WTC11 (cell line): ENCODE results near the gene ARHGAP32. TPM values are rescaled to one million over a fixed set of nuclear protein-coding genes. Genes with fewer than 3 reads are reported as not detected.
A peak's percentile ranks its signal among the peaks of the same experiment; 100 is the strongest.

Source experiments
- ATAC-seq: fragments of 200-7000 bp; cut with Tn5 transposase; 2 replicates; pipeline ENCODE4 v1.10.0; 2021; ENCODE audit warnings: mild to moderate bottlenecking, moderate library complexity
- CTCF ChIA-PET: fragments of 300-600 bp; sonication (Branson Sonifier 250); formaldehyde crosslinking; loops from one replicate; lab custom pipeline; 2021; ENCODE audit warnings: antibody characterized with exemption; lab: Charles Lee
- POLR2A ChIA-PET: fragments of 350-600 bp; sonication (Branson Sonifier 250); formaldehyde crosslinking; loops from one replicate; lab custom pipeline; 2021; ENCODE audit warnings: antibody characterized with exemption; lab: Charles Lee
- DNase-seq: peaks from one replicate; pipeline ENCODE4 v3.0.0; 2021; ENCODE audit warnings: low spot score
- H3K27ac Mint-ChIP-seq: 2 replicates; pipeline ENCODE4 v1.8.0; 2021; ENCODE audit warnings: mixed read lengths
- H3K27me3 Mint-ChIP-seq: 2 replicates; pipeline ENCODE4 v1.8.0; 2021; ENCODE audit warnings: low read depth, mild to moderate bottlenecking, moderate library complexity, mixed read lengths
- H3K36me3 Mint-ChIP-seq: 2 replicates; pipeline ENCODE4 v1.8.0; 2021; ENCODE audit warnings: mixed read lengths
- H3K4me1 Mint-ChIP-seq: 2 replicates; pipeline ENCODE4 v1.8.0; 2022; ENCODE audit warnings: mixed read lengths
- H3K4me3 Mint-ChIP-seq: 2 replicates; pipeline ENCODE4 v1.8.0; 2021; ENCODE audit warnings: mild to moderate bottlenecking, moderate library complexity, mixed read lengths
- H3K9me3 Mint-ChIP-seq: 2 replicates; pipeline ENCODE4 v1.8.0; 2021; ENCODE audit warnings: mixed read lengths
- AFF4 ChIP-seq: sonication (generic); formaldehyde crosslinking; IDR thresholded peaks from 2 replicates; pipeline ENCODE4 v1.8.1; 2023; ENCODE audit warnings: mild to moderate bottlenecking, missing genetic modification reagents, borderline replicate concordance
- ATF1 ChIP-seq: sonication (generic); formaldehyde crosslinking; IDR thresholded peaks from 2 replicates; pipeline ENCODE4 v1.8.1; 2023; ENCODE audit warnings: mild to moderate bottlenecking, moderate library complexity, missing genetic modification reagents
- ATF2 ChIP-seq: sonication (generic); formaldehyde crosslinking; IDR thresholded peaks from 2 replicates; pipeline ENCODE4 v1.8.1; 2022; ENCODE audit warnings: low read depth, missing genetic modification reagents, borderline replicate concordance
- CREM ChIP-seq: sonication (generic); formaldehyde crosslinking; IDR thresholded peaks from 2 replicates; pipeline ENCODE4 v1.8.1; 2022; ENCODE audit warnings: mild to moderate bottlenecking, missing genetic modification reagents, moderate library complexity
- GTF2I ChIP-seq: fragments of 250-450 bp; sonication (Bioruptor Pico); conservative IDR thresholded peaks from 2 replicates; pipeline ENCODE4 v1.4.0; 2021; ENCODE audit warnings: mild to moderate bottlenecking
- NR3C1 ChIP-seq: sonication (generic); formaldehyde crosslinking; conservative IDR thresholded peaks from 2 replicates; pipeline ENCODE4 v1.8.1; 2023; ENCODE audit warnings: low read depth, mild to moderate bottlenecking, missing genetic modification reagents
- SMAD4 ChIP-seq: sonication (generic); formaldehyde crosslinking; IDR thresholded peaks from 2 replicates; pipeline ENCODE4 v1.8.0; 2022; ENCODE audit warnings: mild to moderate bottlenecking, missing genetic modification reagents
- SOX15 ChIP-seq: fragments of 250-450 bp; sonication (Bioruptor Pico); IDR thresholded peaks from 2 replicates; pipeline ENCODE4 v1.9.0; 2021; ENCODE audit warnings: mild to moderate bottlenecking
- TEAD4 ChIP-seq: sonication (generic); formaldehyde crosslinking; IDR thresholded peaks from 2 replicates; pipeline ENCODE4 v1.8.0; 2022; ENCODE audit warnings: mild to moderate bottlenecking, missing genetic modification reagents
- ZBTB21 ChIP-seq: sonication (generic); formaldehyde crosslinking; IDR thresholded peaks from 2 replicates; pipeline ENCODE4 v1.8.1; 2023; ENCODE audit warnings: mild to moderate bottlenecking, missing genetic modification reagents, borderline replicate concordance
- ZNF396 ChIP-seq: fragments of 250-450 bp; sonication (Bioruptor Pico); IDR thresholded peaks from 2 replicates; pipeline ENCODE4 v1.8.0; 2021; ENCODE audit warnings: mild to moderate bottlenecking, moderate library complexity, borderline replicate concordance
- ZNF423 ChIP-seq: fragments of 250-450 bp; sonication (Bioruptor Pico); IDR thresholded peaks from 2 replicates; pipeline ENCODE4 v2.1.2; 2022; ENCODE audit warnings: mild to moderate bottlenecking, moderate library complexity
- total RNA-seq: library from RNA; stranded (reverse); gene quantifications from 3 replicates; pipeline ENCODE4 v1.2.3, GENCODE V29; 2021
- TF ChIP-seq, protein P1 (sequence below): fragments of 250-450 bp; sonication (Bioruptor Pico); IDR thresholded peaks from 2 replicates; pipeline ENCODE4 v1.9.0; 2021; ENCODE audit warnings: mild to moderate bottlenecking
- TF ChIP-seq, protein P2 (sequence below): sonication (generic); formaldehyde crosslinking; IDR thresholded peaks from 2 replicates; pipeline ENCODE4 v1.8.0; 2023; ENCODE audit warnings: mild to moderate bottlenecking, missing genetic modification reagents
- TF ChIP-seq, protein P3 (sequence below): sonication (generic); formaldehyde crosslinking; conservative IDR thresholded peaks from 2 replicates; pipeline ENCODE4 v1.8.1; 2023; ENCODE audit warnings: mild to moderate bottlenecking, low read depth, missing genetic modification reagents, moderate library complexity
- TF ChIP-seq, protein P4 (sequence below): sonication (generic); formaldehyde crosslinking; IDR thresholded peaks from 2 replicates; pipeline ENCODE4 v1.8.1; 2023; ENCODE audit warnings: mild to moderate bottlenecking, missing genetic modification reagents

Gene ARHGAP32
- total RNA-seq, 1 experiment from 2014 or later: 25.6 TPM

DNA sequence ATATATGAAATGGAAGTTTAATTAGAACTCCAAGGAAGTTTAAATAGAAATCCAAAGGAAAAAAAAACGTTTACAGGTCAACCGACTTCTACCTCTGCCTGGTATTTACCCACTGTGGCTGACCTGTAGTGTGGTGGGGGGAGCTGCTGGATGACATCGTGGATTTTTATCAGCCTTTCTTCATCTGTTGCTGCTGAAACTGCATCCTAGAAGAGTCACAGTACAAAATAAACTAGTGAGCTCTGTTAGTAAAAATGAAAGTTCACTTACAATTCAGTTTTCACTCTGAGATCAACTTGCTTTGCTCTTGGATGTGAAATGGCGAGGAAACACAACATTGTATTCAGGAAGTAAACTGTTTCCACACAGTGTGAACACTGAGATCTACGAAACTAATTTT, 206.2 kb downstream of the ARHGAP32 start:
- H3K4me3 Mint-ChIP-seq: no peak overlapping the region
- POLR2A ChIA-PET: interaction anchor here (0.7 kb wide), 1 partner anchor 9 kb away, joined by 3 read pairs; no protein-coding TSS in a partner anchor
- CTCF ChIA-PET: no interaction called here
- no peaks in the 10 kb centered on the region for H3K27me3 Mint-ChIP-seq
- ATAC-seq: no peak
- peaks cover 8% of the 10 kb centered on the region for H3K4me1 Mint-ChIP-seq
- TF ChIP-seq, protein P1, sequence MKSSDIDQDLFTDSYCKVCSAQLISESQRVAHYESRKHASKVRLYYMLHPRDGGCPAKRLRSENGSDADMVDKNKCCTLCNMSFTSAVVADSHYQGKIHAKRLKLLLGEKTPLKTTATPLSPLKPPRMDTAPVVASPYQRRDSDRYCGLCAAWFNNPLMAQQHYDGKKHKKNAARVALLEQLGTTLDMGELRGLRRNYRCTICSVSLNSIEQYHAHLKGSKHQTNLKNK (CRISPR knock-in tag): no peak
- TF ChIP-seq ATF2 (CRISPR knock-in tag) (no peak), CREM (CRISPR knock-in tag) (no peak), GTF2I (CRISPR knock-in tag) (no peak), ZBTB21 (CRISPR knock-in tag) (no peak), ATF1 (CRISPR knock-in tag) (no peak), TEAD4 (no peak), ZNF396 (no peak)
- TF ChIP-seq, protein P2, sequence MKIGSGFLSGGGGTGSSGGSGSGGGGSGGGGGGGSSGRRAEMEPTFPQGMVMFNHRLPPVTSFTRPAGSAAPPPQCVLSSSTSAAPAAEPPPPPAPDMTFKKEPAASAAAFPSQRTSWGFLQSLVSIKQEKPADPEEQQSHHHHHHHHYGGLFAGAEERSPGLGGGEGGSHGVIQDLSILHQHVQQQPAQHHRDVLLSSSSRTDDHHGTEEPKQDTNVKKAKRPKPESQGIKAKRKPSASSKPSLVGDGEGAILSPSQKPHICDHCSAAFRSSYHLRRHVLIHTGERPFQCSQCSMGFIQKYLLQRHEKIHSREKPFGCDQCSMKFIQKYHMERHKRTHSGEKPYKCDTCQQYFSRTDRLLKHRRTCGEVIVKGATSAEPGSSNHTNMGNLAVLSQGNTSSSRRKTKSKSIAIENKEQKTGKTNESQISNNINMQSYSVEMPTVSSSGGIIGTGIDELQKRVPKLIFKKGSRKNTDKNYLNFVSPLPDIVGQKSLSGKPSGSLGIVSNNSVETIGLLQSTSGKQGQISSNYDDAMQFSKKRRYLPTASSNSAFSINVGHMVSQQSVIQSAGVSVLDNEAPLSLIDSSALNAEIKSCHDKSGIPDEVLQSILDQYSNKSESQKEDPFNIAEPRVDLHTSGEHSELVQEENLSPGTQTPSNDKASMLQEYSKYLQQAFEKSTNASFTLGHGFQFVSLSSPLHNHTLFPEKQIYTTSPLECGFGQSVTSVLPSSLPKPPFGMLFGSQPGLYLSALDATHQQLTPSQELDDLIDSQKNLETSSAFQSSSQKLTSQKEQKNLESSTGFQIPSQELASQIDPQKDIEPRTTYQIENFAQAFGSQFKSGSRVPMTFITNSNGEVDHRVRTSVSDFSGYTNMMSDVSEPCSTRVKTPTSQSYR (CRISPR knock-in tag): no peak
- H3K36me3 Mint-ChIP-seq: peaks cover 10% of the 10 kb centered on the region
- H3K9me3 Mint-ChIP-seq: peaks cover 7% of the 10 kb centered on the region
- H3K27ac Mint-ChIP-seq: peak overlapping the region; percentile 51; the same call in 1 of the 2 replicates
- DNase-seq: no peak

DNA sequence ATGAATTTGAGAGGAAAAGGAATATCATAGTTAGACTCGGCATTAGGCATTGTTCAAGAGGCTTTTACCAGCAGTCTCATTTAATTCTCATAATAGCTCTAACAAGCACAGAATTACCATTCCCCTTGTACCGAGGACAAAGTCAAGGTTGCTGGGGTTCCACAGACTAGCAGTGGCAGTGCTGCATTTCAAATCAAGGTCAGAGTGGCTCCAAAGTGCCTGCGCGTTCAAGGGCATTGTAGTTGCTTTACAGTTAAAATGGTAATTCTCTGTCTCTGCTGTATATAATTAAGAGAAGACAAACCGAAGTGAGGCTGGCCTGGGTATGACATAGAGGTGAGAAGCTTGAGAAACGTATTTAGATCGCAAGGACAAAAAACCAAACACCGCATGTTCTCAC, 209.1 kb downstream of the ARHGAP32 start:
- no peaks in the 10 kb centered on the region for H3K4me1 Mint-ChIP-seq
- CTCF ChIA-PET: no interaction called here
- H3K9me3 Mint-ChIP-seq: no peaks in the 10 kb centered on the region
- peaks cover 3% of the 10 kb centered on the region for H3K36me3 Mint-ChIP-seq
- DNase-seq: no peak
- no peaks in the 10 kb centered on the region for H3K27me3 Mint-ChIP-seq
- no peak overlapping the region for H3K27ac Mint-ChIP-seq
- TF ChIP-seq AFF4 (CRISPR knock-in tag): no peak
- no peak for TF ChIP-seq GTF2I (CRISPR knock-in tag)
- TF ChIP-seq SOX15: no peak
- TF ChIP-seq NR3C1 (CRISPR knock-in tag): no peak
- no peak for TF ChIP-seq SMAD4 (CRISPR knock-in tag)
- TF ChIP-seq ZNF423: no peak
- TF ChIP-seq, protein P3, sequence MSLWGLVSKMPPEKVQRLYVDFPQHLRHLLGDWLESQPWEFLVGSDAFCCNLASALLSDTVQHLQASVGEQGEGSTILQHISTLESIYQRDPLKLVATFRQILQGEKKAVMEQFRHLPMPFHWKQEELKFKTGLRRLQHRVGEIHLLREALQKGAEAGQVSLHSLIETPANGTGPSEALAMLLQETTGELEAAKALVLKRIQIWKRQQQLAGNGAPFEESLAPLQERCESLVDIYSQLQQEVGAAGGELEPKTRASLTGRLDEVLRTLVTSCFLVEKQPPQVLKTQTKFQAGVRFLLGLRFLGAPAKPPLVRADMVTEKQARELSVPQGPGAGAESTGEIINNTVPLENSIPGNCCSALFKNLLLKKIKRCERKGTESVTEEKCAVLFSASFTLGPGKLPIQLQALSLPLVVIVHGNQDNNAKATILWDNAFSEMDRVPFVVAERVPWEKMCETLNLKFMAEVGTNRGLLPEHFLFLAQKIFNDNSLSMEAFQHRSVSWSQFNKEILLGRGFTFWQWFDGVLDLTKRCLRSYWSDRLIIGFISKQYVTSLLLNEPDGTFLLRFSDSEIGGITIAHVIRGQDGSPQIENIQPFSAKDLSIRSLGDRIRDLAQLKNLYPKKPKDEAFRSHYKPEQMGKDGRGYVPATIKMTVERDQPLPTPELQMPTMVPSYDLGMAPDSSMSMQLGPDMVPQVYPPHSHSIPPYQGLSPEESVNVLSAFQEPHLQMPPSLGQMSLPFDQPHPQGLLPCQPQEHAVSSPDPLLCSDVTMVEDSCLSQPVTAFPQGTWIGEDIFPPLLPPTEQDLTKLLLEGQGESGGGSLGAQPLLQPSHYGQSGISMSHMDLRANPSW (CRISPR knock-in tag): no peak
- TF ChIP-seq, protein P4, sequence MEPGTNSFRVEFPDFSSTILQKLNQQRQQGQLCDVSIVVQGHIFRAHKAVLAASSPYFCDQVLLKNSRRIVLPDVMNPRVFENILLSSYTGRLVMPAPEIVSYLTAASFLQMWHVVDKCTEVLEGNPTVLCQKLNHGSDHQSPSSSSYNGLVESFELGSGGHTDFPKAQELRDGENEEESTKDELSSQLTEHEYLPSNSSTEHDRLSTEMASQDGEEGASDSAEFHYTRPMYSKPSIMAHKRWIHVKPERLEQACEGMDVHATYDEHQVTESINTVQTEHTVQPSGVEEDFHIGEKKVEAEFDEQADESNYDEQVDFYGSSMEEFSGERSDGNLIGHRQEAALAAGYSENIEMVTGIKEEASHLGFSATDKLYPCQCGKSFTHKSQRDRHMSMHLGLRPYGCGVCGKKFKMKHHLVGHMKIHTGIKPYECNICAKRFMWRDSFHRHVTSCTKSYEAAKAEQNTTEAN (CRISPR knock-in tag): no peak
- POLR2A ChIA-PET: no interaction called here
- no peak overlapping the region for H3K4me3 Mint-ChIP-seq
- no peak for ATAC-seq
